Stimulated activated CD4-positive, alpha-beta T cell treated with anti-CD3 and anti-CD28 coated beads, Interleukin-15, amount 100 ng/mL, for 24 hours (primary cell): ENCODE measurements around the gene RIMS4.

Experiments used
- DNase-seq: peaks from one replicate; pipeline ENCODE4 v3.0.0-alpha.2; 2020

Gene RIMS4

DNA sequence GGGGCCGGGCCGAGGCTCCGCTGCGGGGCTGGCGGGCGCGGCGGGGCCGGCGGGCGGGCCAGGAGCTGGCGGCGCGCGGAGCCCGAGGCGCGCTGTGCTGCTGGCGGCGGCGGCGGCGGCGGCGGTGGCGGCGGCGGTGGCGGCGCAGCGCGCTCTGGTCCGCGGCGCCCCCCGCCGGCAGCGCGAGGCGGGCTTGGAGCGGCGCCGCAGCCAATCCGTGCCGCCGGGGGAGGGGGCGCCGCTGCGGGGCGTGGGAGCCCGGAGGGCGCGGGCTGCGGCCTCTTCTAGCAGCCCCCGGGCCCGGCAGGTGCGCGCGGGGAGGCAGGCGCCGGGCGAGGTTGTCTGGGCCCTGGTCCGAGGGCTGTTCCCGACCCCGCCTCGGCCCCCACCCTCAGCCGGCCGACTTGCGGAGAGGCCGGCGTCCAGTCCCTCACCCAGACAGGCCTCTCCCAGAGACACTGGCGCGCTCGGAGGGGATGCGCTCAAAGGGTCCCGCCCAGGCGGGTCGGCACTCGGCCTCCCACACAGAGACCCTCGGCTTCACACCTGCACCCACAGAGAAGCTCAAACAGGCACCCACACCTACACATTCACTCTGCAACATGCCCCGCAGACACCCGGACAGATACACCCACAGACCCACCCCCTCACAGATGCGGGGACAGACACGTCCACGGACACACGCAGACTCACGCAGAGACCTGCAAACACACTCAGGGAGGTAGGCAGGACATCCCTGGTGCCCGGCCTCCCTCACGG, at the start of gene RIMS4:
Gene RIMS4 (minus strand): TSS at position 156 of the 759 bp plus-strand sequence. CDS start 275 bp downstream, outside the sequence.
- DNase-seq = peak; percentile 22

- no peak for DNase-seq
These were observed 48.4 kb upstream of the RIMS4 start for GRCh38 chr20:44858606-44859360.

DNA sequence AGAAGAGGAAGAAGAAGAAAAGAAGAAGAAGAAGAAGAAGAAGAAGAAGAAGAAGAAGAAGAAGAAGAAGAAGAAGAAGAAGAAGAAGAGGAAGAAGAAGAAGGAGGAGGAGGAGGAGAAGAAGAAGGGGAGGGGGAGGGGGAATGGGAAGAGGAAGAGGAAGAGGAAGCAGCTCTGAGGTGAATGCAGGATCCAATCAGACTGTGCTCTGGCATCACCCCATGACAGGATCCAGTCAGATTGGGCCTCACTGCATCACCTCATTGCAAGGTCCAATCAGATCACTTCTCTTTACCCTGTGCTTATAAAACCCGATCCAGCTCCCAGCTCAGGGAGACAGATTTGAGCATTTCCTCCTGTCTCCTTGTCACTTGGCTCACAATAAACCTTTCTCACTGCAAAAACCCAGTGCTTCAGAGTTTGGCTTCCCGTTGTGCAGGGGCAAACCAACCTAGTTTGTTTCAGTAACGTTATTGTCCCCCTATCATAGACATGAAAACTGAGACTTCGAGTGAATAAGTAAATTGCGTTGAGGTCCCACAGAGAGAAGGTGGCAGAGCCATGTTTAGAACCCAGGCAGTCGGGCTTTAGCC, 46.6 kb upstream of the RIMS4 start:
- DNase-seq = no peak

GRCh38 chr20:44856442-44856841, 46.1 kb upstream of the RIMS4 start:
- DNase-seq = no peak

DNA sequence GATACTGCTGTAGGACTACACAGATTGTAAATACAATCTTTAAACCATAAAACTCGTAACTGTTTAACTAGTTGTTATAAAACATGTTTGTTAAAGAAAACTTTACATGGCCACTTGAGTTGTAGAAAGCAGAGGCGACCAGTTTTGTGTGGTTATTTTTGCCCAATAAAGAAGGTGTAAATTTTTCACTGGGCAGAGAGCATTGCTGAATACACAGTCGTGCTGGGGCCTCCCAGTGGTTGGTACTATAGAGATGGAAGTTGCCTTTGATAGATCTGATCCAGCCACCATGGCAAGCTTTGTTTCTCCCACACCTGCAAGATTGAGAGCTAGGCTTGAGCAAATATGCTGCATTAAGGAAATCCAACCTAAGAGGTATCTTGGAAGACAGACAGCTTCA, 41.2 kb upstream of the RIMS4 start:
- no peak for DNase-seq

- DNase-seq = no peak
These were observed 40.5 kb upstream of the RIMS4 start for GRCh38 chr20:44850837-44851236.

DNA sequence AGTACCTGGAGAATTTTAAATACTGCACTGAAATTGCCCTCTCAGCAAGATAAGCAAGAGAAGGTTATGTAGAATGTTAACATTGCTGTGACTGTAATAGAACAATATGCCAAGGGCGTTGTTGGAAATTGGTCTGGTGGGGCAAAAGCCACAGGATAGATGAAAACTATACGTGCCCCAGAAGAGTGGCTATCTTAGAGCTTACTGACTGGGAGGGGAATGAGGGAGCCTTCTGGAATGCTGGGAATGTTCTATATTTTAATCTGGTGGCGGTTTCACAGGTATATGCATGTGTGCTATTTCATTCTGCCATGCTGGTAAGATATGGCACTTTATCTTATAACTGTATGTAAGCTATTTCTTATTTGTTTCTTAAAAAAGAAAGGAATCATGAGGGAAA, 39.9 kb upstream of the RIMS4 start:
- no peak for DNase-seq

- DNase-seq = no peak
These were observed 39.4 kb upstream of the RIMS4 start for GRCh38 chr20:44849703-44850102.

GRCh38 chr20:44848254-44849015, 38.1 kb upstream of the RIMS4 start:
- DNase-seq = no peak

- no peak for DNase-seq
These were observed 33.5 kb upstream of the RIMS4 start for GRCh38 chr20:44843876-44844275.

- no peak for DNase-seq
These were observed 31.6 kb upstream of the RIMS4 start for GRCh38 chr20:44841955-44842354.

GRCh38 chr20:44840826-44841225, 30.5 kb upstream of the RIMS4 start:
- DNase-seq = no peak

DNA sequence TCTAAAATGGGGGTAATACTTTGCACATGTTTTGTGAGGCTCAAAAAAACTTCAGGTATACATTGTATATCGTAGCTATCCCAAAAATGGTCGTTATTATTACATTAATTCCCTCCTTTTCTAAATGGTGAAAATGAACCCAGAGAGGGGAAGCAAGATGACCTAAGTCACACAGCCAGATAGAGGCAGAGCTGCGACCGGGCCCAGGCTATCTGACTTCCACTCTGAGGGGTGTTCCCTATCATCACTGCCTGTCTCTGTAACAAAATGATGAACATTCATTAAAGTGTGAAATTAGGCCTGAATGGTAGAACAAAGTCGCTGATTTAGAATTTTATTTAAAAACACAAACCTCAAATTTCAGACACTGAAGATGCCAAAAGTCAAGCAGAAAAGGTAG, 29.1 kb upstream of the RIMS4 start:
- DNase-seq = no peak

- DNase-seq = no peak
These were observed 28.2 kb upstream of the RIMS4 start for GRCh38 chr20:44838521-44838920.

- no peak for DNase-seq
These were observed 27.6 kb upstream of the RIMS4 start for GRCh38 chr20:44837946-44838345.

GRCh38 chr20:44836601-44837120, 26.3 kb upstream of the RIMS4 start:
- DNase-seq = no peak

- DNase-seq = no peak
These were observed 25.4 kb upstream of the RIMS4 start for GRCh38 chr20:44835661-44836221.

DNA sequence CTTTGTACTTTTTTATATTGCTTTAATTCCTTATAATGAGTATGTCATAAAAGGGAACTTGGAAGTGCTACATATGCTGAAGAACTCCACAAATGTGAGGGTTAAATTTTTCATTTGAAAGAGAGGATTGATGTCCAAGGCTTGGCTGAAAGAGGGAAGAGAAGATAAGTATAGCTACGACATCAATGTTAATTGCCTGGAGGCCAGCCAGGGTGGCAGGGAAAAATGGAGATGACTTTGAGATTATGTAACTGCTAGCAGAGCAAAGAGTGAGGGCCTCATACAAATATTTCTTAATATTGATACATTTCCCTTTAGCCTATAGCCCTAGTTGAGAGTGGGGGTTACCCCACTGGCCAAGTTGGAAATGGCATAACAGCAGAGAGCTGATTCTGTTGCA, 24.8 kb upstream of the RIMS4 start:
- no peak for DNase-seq

GRCh38 chr20:44834693-44835092, 24.3 kb upstream of the RIMS4 start:
- DNase-seq = no peak

- no peak for DNase-seq
These were observed 23.1 kb upstream of the RIMS4 start for GRCh38 chr20:44833437-44833836.

DNA sequence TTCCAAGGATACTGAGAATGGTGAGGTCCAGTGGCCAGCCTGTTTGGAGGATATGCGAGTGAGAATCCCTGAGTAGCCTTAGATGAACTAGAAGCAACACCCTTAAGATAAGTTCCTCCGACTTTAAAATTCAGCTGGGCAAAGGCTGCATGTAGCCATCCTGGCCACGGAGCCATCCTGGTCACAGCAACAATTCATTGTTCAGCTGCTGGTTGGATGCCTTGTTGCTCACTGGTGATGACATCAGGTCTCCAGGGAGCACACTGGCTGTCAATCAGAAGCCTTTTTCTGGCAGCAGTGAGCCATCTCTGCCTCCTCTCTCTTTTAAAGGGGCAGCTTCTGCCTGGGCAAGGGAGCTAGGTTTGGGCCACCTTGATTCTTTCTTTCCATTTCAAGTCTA, 22.4 kb upstream of the RIMS4 start:
- DNase-seq = no peak

DNA sequence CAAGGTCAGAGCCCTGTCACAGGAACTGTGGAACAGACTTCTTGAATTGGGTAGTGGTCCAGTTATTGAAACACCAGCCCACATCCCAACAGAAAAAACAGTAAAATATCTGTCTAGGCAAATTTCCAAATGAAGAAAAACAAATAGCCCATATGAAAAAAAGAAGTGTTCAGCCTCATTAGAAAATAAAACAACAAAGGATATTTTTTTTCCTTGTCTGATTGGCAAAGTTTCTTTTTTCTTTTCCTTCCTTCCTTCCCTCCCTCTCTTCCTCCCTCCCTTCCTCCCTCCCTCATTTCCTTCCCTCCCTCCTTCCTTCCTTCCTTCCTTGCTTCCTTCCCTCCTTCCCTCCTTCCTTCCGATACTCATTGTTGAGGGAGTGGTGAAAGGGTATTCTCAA, 20.6 kb upstream of the RIMS4 start:
- DNase-seq = no peak

- DNase-seq = no peak
These were observed 20.2 kb upstream of the RIMS4 start for GRCh38 chr20:44830523-44830922.
